ENCODE measurements around the gene IL17C.
"Not testable (repeated sequence)": the region's sequence is repeated elsewhere in the genome, so short reads cannot be mapped to it uniquely, and the experiment has no call there.

IL17C gene

DNA sequence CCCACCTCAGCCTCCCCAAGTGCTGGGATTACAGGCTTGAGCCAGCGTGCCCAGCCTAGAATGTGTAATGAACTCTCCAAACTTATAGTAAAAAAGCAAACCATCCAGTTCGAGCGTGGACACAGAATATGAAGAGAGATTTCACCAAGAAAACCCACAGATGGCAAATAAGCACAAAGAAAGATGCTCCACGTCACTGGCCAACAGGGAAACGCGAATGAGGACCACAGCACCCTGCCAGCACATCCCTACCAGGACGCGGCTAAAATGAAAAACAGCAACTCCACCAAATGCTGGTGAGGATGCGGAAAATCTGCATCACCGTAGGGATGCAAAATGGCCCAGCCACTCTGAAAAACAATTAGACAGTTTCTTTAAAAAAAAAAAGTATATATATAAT lies 23.1 kb downstream of the IL17C start:
- no peak for DNase-seq (ENCODE audit: low read depth)

DNA sequence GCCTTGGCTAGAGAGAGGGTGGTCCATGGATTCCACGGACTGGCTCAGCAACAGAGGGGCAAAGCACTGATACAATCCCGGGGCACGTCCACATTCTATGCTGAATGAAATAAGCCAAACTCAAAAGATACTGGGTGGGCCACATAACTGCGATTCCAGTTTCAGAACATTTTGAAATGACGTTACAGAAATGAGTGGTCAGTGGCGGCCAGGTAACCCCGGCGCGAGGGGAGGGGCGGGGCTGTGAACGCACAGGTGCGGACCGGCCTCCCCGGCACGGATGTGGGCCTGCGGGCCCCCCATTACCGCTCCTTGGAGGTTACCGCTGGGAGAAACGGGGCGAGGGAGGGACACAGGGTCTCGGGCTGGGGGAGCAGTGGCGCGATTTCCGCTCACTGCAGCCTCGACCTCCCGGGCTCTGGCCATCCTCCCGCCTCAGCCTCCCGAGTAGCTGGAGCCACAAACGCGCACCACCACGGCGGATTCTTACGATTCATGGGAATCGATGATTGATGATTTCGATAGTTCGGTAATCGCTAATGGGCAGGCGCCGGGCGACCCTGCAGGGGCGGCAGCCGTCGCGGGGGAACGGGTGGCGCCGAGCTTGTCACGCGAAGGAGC lies 24.0 kb downstream of the IL17C start:
- no peak for DNase-seq (ENCODE audit: low read depth)

DNA sequence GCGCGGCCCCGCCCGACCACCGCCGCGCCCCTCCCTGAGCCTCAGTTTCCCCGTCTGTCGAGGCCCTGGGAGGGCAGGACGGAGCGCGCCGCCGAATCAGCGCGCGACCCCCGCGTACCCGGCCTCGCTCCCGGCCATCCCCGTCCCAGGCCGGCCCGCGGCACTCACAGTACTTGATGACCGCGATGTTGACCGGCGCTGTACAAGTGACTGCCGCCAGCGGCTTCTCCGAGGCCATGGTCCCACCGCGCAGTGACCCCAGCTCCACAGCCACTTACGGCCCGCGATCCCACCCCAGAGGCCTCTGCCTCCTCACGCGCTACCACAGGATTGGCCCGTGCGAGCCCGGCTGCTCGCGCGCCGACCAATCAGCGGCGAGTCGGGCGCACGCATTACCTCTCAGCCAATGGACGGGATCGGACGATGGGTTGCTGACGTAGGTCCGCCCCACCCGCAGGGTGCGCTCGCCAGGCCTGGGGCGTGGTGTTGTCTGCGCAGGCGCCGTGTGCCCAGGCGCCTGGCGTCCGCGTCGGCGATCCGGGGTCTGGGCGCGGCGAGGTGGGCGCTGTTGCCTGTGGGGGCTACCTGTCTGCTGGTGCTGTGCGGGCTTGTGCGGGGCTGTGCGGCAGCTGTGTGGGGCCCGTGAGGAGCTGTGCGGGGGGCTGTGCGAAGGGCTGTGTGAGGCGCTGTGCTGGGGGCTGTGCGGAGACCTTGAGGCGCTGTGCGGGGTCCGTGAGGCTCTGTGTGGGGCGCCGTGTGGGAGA lies 24.7 kb downstream of the IL17C start, which contains the start of gene MVD:
Gene MVD (minus strand): TSS at position 249 of the 764 bp plus-strand sequence. CDS start 11 bp downstream, at position 238.
- peak; percentile 96 for DNase-seq (ENCODE audit: low read depth)

DNA sequence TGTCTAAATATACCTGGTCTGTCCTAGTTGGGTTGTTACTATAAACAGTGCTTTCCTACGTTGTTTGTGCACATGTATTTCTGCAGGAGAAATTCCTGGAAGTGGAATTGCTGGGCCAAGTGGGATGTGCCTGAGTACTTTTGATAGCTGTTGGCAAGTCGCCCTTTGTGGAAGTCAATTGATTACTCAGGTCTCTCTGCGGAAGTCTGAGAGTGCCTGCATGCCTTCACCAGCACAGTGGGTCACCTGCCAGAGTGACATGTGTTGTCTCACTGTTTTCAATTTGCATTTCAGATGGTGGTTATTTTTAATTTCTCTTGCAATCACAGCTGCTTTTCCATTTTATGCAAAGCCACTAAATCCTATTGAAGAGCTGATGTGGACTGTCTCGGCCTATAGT lies 26.8 kb downstream of the IL17C start:
- no peak for DNase-seq (ENCODE audit: low read depth)

DNA sequence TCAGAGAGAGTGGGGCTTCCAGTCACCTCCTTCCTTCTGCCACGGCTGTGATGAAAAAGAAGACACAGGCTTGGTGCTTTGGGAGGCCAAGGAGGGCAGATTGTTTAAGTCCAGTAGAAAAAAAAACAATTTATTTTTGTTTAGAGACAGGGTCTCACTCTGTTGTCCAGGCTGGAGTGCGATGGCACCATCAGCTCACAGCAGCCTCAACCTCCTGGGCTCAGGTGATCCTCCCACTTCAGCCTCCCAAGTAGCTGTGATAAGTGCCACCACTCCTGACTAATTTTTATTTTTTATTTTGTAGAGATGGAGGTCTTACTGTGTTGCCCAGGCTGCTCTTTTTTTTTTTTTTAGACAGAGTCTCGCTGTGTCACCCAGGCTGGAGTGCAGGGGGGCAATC lies 27.2 kb downstream of the IL17C start:
- no peak for DNase-seq (ENCODE audit: low read depth)

DNA sequence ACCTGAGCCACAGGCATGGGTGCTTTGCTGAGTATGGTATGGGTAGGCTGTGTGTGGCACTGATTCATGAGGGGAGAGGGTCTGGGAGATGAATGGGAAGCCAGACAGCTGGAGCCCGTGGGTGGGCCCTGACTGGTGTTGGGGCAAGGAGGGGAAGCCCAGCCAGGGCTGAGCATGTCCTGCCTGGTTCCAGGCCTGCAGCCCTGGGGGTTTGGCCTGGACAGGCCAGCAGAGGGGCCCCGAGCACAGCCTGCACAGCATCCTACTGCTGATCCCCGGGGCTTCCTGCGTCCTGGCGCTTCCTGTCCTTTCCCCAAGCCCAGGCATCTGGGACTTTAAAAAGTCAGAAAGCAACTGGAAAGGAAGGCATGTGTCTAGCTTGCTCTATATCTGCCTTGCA lies 29.1 kb downstream of the IL17C start:
- DNase-seq (ENCODE audit: low read depth): no peak

DNA sequence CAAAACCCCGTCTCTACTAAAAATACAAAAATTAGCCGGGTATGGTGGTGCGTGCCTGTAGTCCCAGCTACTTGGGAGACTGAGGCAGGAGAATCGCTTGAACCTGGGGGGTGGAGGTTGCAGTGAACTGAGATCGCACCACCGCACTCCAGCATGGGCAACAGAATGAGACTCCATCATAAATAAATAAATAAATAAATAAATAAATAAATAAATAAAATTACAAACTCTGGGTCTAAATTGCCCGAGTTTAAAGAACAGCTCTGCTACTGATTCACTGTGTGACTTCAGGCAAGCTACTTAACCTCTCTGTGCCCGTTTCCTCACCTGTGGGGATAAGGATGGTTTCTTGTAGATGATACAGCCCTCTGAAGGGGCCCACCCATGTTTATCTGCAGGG lies 31.1 kb downstream of the IL17C start:
- not testable (repeated sequence) for DNase-seq (ENCODE audit: low read depth)

DNA sequence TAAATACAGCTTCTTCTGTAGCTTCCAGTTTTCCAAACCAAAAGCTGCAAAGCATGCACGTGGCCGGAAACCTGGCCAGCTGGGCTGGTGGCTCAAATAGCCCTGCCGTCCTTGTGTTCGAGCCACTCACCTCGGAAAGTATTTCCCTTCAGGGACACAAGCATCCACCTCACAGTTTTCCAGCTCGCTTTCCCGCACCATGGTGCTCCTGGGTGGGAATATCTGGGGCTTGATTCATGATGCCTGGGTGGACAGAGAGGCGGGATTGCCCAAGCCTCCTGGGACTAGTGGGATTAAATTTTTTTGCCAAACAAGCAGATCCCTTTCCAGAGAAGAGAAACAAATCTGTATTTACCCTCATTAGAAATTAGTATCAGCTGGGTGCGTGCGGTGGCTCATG lies 31.6 kb downstream of the IL17C start:
- DNase-seq (ENCODE audit: low read depth): no peak

DNA sequence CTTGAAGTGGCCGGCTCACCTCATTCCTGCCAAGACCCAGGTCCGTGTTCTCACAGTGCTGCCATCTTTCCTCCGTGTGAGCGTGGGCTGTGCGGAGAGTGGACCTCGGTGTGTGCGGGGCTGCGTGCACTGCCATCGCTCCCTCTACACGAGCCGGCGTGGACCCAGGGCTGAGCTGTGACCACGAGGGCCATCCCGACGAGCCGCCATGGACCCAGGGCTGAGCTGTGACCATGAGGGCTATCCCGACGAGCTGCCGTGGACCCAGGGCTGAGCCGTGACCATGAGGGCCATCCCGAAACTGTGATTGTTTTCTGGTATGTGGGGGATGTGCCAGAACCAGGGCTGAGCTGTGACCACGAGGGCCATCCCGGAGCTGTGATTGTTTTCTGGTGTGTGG lies 33.4 kb downstream of the IL17C start:
- no peak for DNase-seq (ENCODE audit: low read depth)

DNA sequence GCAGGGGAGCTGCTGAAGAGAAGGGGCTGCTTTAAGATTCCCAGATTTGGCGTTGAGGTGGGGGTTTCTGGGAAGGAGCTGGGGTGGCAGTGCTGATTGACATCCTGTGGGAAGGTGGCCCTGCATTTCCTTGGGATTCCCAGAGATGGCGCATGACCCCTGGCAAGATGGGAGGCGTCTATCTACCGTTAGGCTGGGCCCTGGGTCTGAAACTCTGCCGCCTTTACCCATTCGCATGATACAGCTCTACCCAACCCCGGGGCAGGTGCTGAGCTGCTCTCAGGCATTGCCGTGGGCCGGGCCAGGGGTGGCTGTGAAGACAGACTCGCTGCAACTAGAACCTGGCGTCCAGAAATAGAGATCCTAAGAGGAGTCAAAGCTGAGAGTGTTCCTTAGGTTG lies 34.4 kb downstream of the IL17C start:
- no peak for DNase-seq (ENCODE audit: low read depth)

DNA sequence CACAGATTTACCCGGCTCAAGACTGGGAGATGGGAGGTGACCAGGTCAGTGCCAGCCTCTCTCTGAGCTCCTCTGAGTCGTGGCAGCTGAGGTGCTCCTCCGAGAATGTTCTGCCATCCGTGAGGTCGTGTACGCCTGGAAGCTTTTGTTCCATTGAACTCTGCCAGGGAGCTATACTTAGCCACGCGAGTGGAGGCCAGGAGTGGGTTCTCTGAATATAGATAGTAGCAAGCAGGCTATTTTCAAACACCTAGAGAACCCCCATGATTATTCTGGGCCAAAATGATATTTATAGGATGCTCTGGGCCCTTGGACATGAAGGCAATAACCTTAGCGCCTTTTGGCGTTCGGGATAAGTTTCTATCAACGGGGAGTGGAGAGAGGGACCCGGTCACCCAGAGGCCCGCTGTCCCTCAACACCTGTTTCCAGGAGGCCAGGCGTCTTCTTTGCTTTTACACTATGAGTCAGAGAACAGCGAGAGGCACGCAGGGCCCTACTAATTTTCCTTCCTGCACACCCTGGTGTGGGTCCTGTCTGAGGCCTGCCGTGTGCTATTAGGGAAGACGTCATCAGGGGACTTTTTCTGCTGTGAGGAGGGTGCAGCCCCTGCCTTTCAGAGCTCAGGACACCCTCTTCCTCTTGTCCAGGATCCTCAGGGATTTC lies 35.5 kb downstream of the IL17C start:
- DNase-seq (ENCODE audit: low read depth): no peak

DNA sequence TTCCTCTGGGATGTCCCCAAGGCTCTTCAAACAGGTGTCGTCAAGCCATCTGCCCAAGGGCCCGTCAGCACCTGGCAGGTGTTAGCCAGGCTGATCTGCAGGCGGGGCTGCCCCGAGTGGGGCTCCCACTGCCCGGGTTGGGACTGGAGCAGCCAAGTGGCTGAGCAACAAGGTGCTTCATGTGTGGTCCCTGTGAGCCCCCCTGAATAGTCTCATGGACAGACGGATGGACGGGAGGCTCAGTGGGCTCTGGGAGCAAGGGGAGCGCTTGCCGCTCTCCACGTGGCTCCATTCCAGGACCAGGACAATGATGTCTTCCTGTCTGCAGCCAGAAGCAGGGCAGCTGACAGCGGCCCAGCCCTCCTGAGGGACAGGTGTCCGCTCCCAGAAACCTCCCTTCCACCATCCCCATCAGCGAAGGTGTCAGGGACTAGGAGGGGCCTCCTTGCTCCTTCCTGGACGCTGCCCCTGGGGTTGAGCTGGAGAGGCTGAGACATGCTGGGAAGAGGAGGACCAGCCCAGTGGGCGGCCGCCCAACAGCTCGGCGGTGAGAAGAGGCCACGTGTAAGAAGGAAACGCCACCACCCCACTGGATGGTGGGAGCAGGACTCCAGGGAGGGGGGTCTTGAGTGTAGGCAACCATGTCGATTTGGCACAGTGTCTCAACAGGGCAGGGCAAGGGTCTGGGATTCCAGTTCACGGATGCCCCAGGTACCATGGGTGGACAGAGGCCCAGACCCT lies 38.3 kb downstream of the IL17C start:
- DNase-seq (ENCODE audit: low read depth): no peak

DNA sequence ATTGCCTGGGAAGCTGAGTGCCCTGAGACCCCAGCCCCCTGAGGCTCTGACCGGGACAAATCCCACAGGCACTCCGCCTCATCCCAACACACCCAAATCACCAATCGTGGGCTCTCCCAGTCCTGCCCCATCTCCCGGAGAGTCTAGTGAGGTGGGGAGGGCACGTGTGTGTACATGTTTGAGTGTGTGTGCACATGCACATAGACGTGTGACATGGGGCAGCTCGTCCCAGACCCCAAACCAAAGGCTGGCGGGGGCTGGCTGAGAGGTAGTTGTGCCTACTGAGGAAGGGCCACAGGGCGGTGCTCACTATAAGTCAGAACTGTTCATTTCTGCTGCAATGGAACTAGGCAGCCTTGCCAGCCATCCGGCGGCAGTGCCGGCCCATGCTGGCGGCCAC lies 39.3 kb downstream of the IL17C start:
- no peak for DNase-seq (ENCODE audit: low read depth)

DNA sequence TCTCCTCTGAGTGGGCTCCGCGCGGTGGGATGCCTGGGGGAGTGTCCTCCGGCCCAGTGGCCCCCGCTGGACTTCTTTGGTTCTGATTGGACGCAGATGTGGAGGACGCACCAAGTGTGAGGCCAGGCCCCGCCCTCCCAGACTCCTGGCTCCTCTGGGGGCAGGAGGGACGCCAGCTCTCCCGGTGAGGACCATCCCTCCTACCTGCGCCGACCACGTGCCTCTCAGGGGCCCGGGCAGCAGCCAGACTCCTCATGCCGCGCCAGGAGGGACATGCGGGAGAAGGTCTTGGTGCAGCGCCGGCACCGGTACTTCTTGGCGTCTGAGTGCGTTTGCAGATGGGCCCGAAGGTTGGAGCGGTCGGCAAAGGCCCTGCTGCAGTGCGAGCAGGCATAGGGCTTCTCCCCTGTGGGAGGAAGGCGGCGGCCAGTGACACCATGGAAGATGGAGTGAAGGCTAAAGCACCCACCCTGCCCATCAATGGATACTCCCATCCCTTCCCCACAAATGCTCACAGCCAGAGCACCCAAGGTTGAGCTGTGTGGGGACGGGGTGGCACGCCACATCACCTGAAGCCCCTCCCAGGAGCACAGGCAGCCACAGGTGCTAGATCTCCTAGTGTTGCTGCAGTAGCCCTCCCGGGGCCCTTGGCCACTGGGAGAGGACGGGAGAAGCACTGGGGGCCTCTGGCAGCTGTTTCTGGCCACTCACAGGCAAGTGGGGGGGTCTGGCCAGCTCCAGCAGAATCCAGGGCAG lies 40.0 kb downstream of the IL17C start:
- no peak for DNase-seq (ENCODE audit: low read depth)

DNA sequence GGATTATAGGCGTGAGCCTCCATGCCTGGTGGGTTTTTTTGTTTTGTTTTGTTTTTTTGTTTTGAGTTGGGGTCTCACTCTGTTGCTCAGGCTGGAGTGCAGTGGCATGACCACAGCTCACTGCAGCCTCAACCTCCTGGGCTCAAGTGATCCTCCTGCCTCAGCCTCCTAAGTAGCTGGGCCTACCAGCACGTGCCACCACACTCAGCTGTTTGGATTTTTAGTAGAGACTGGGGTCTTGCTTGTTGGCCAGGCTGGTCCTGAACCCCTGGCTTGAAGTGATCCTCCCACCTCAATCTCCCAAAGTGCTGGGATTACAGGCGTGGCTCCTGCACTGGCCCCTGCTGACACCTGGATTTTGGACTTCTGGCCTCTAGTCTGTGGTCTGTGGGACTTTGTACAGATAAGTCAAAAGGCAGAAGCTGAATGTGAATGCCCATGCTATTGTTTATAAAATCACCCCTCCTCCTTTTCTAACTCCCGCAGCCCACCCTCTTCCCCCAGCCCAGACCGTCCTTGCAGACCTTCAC lies 42.2 kb downstream of the IL17C start:
- no peak for DNase-seq (ENCODE audit: low read depth)

DNA sequence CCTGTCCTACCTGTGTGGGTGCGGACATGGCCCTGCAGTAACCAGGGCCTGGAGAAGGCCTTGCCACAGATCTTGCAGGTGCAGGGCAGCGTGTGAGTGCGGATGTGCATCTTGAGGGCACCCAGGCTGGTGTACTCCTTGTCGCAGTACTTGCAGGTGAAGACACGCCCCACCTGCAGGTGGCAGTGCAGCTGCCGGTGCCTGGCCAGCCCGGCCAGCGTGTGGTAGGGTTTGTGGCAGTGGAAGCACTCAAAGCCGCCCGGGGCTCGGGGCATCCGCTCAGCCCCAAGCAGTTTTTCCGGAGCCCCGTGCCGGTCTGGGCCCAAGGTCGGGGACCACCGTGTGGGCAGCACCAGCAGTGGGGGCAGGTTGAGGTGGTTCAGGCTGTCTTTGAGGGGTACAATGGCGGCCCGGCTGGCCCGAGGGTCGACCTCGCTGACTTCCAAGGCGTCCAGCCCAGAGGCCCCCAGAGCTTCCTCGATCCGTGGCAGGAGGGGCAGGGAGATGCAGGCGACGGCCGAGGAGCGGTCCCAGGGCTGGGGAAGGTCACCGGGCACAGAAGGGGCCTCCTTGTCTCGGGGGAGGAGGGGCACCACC lies 42.8 kb downstream of the IL17C start:
- DNase-seq (ENCODE audit: low read depth): no peak

DNA sequence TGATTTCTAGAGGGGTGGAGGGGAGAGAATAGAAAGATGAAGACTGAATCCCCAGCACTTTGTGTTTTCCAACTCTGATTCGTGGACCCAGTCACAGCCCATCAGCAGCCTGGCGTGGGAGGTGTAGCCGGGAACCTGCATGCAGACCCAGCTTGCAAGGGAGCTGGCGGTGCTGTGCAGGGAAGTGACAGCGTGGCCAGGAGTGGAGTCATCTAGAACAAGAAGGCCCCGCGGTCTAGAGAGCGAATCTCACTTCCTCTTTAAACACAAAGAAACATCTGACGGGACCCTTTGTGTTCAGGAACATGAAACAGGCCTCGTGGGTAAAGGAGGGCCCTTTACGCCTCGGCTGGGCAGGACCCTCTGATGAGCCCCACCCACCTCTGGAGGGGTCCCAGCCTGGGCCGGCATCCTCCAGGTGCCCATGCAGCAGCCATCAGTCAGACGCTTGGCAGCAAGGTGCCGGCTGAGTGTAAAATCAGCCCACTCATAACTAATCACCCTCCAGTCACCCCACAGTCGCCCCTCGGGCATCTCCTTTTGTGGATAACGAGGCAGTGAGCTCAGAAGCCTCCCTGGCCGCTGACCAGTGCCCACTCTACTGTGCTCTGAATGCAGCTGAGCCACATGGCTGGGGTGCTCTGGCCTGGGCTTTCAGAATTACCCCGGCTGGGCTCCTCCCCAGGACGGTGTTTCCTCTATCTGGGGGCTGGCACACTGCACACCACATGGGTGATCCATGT lies 43.5 kb downstream of the IL17C start:
- DNase-seq (ENCODE audit: low read depth): no peak

DNA sequence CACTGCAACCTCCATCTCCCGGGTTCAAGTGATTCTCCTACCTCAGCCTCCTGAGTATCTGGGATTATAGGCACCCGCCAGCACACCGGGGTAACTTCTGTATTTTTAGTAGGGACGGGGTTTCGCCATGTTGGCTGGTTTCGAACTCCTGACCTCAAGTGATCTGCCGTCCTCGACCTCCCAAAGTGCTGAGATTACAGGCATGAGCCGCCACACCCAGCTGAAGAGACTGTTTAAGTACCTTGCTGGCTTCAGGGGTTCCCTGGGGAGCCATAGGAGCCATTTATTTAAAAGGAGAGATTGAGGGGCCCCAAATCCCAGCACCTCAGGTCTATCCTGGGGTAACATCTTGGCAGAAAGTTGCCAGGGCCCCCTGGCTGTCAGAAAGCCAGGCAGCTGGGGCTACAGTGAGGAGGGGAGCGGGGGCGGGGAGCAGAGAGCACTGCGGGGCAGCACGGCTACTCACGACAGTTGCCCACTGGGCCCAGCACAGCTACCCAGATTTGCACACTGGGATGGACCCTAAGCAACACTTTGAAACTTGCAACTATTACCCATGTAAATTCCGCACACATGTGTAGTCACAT lies 46.3 kb downstream of the IL17C start:
- no peak for DNase-seq (ENCODE audit: low read depth)

DNA sequence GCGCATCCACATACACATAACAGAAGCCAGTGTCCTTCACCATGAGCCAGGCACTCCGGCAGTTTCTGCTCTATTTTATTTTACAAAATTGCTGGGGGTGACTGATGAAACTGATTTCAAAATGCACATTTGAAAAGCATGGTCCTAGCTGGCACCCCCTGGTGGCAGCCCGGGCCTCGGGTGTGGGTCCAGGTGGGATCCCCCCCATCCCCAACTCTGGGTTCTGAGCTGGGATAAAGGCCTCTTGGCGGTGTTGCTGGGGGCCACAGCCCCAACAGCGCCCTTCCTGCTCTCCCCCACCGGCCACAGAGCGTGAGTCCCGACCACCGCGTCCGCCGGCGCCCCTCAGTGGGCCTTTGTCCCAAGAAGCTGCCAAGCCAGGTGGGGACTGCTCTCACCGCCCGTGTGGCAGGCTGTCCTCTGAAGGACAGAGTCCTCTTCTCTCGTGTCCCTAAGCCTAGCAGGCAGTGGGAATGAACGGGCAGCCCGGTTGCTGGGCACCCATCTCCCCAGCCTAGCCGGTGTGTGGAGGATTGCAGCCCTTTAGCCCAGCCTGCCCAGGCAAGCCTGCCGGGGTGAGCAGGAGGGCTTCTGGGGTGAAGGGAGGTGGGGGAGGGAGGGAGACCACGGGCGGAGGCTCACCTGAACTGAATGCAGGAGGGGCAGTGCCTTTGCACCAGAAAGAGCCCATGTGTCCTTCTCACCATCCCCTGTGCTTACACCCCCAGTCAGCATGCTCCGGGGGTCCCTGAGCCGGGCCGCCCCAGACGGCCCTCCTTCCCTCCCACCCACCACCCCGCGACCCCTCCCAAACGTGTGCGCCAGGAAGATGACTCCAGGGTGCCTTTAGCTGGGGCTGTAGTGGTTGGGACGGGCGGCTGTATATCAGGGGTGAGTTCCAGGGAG lies 47.0 kb downstream of the IL17C start:
- DNase-seq (ENCODE audit: low read depth): peak; percentile 4

Data from fibroblast of the conjunctiva (primary cell).